Measurements from ENCODE around the gene PGAP3. TPM values are rescaled to one million over a fixed set of nuclear protein-coding genes. Genes with fewer than 3 reads are reported as not detected.

Gene PGAP3
- total RNA-seq, 1 donor from 2014 or later = 5.4 TPM

Other genes with a start within 250 kb of the PGAP3 start
- gene MED1, start 236.8 kb downstream of the PGAP3 start, total RNA-seq = 18.9 and 32.2 TPM in 2 replicates
- 24.5 and 29.5 TPM in 2 replicates for gene CDK12, start 226.6 kb downstream of the PGAP3 start, total RNA-seq
- gene NEUROD2, start 80.1 kb downstream of the PGAP3 start, total RNA-seq = not detected in 2 replicates
- gene PPP1R1B, start 61.1 kb downstream of the PGAP3 start, total RNA-seq = not detected in 2 replicates
- gene STARD3, start 50.9 kb downstream of the PGAP3 start, total RNA-seq = 46.6 and 73.2 TPM in 2 replicates
- gene TCAP, start 22.7 kb downstream of the PGAP3 start, total RNA-seq = 0.60 and 0.68 TPM in 2 replicates
- 1.2 and 1.7 TPM in 2 replicates for gene PNMT, start 19.6 kb downstream of the PGAP3 start, total RNA-seq
- gene ERBB2, start 12.0 kb upstream of the PGAP3 start, total RNA-seq = 3.4 and 4.4 TPM in 2 replicates
- gene MIEN1, start 42.5 kb upstream of the PGAP3 start, total RNA-seq = 13.4 and 18.5 TPM in 2 replicates
- 0.28 and 0.34 TPM in 2 replicates for gene GRB7, start 49.9 kb upstream of the PGAP3 start, total RNA-seq
- not detected in 2 replicates for gene IKZF3, start 176.3 kb upstream of the PGAP3 start, total RNA-seq
- gene ZPBP2, start 180.1 kb upstream of the PGAP3 start, total RNA-seq = not detected in 2 replicates
- 1.8 and 5.8 TPM in 2 replicates for gene GSDMB, start 230.6 kb upstream of the PGAP3 start, total RNA-seq
- gene ORMDL3, start 239.5 kb upstream of the PGAP3 start, total RNA-seq = 31.6 and 38.5 TPM in 2 replicates
- gene LRRC3C, start 239.7 kb upstream of the PGAP3 start, total RNA-seq = not detected in 2 replicates